PFSK-1 (cell line): ENCODE results near the gene MEGF11.

Experiments
- POLR2AphosphoS5 ChIP-seq: IDR thresholded peaks from 2 replicates; pipeline ENCODE4 v1.6.1; 2012; ENCODE audit warnings: low read depth, mild to moderate bottlenecking, control low read depth, low read length, moderate library complexity
- REST ChIP-seq, 2 experiments: IDR thresholded peaks; 2 replicates each; pipeline versions ENCODE4 v1.6.1 to v1.8.0; 2011 to 2012; ENCODE audit warnings: low read depth in 2 of 2, low read length in 2 of 2, control low read depth in 1 of 2, inconsistent platforms in 1 of 2, mild to moderate bottlenecking in 1 of 2, moderate library complexity in 1 of 2; ENCODE audit not compliant: insufficient read depth in 1 of 2
- SIN3A ChIP-seq: IDR thresholded peaks from 2 replicates; pipeline ENCODE4 v1.6.1; 2012; ENCODE audit warnings: mild to moderate bottlenecking, low read length, moderate library complexity, borderline replicate concordance; ENCODE audit not compliant: insufficient read depth
- TAF1 ChIP-seq: IDR thresholded peaks from 2 replicates; pipeline ENCODE4 v1.6.1; 2012; ENCODE audit warnings: low read length, control low read depth, borderline replicate concordance; ENCODE audit not compliant: insufficient read depth

GRCh38 chr15:66078929-66079275 lies 174.6 kb downstream of the MEGF11 start:
- TF ChIP-seq POLR2AphosphoS5 (no peak), TAF1 (no peak), REST (IDR thresholded peaks at IDR 0.05; ENCODE audit: insufficient read depth in 1 of 2, low read depth in 2 of 2, low read length in 2 of 2) (no peak), SIN3A (no peak)
